CD14-positive monocyte (primary cell): ENCODE measurements around the gene KCNK18. TPM values are rescaled to one million over a fixed set of nuclear protein-coding genes. Genes with fewer than 3 reads are reported as not detected.

Experiments used
- DNase-seq, 3 donors: peaks; one replicate each; pipeline ENCODE4 v3.0.0-alpha.2; 2011 to 2022
- H2AFZ ChIP-seq: 2 replicates; pipeline ENCODE4 v1.6.0; 2012; ENCODE audit warnings: mild to moderate bottlenecking, low read depth, low read length, inconsistent platforms; ENCODE audit not compliant: insufficient read depth, poor library complexity, severe bottlenecking
- H3K27ac ChIP-seq, 2 donors: 1 replicate in 1 of 2; 2 replicates in 1 of 2; pipeline ENCODE4 v1.5.1; 2012 to 2013; ENCODE audit warnings: low read length in 2 of 2, control low read depth in 1 of 2, inconsistent platforms in 1 of 2, low read depth in 1 of 2, mild to moderate bottlenecking in 1 of 2
- H3K27me3 ChIP-seq, 2 donors: one replicate each; pipeline versions ENCODE4 v1.6.0 to v1.6.1; 2011 to 2013; ENCODE audit warnings: low read length in 2 of 2; ENCODE audit not compliant: control insufficient read depth in 2 of 2, insufficient read depth in 2 of 2
- H3K36me3 ChIP-seq, 2 donors: replicated peaks in 1 of 2; 1 replicate in 1 of 2; 2 replicates in 1 of 2; pipeline versions ENCODE4 v1.5.1 to v1.6.1; 2012 to 2013; ENCODE audit warnings: low read length in 2 of 2, control low read depth in 1 of 2, inconsistent platforms in 1 of 2, mild to moderate bottlenecking in 1 of 2; ENCODE audit not compliant: insufficient read depth in 2 of 2, control insufficient read depth in 1 of 2
- H3K4me1 ChIP-seq, 2 donors: 1 replicate in 1 of 2; 2 replicates in 1 of 2; pipeline versions ENCODE4 v1.5.1 to v1.6.1; 2012 to 2013; ENCODE audit warnings: low read length in 2 of 2, control low read depth in 1 of 2, inconsistent platforms in 1 of 2, mild to moderate bottlenecking in 1 of 2, moderate library complexity in 1 of 2; ENCODE audit not compliant: insufficient read depth in 2 of 2, control insufficient read depth in 1 of 2
- H3K4me2 ChIP-seq: replicated peaks from 2 replicates; pipeline ENCODE3; 2012; ENCODE audit warnings: low read length, moderate library complexity, mild to moderate bottlenecking; ENCODE audit not compliant: poor library complexity, severe bottlenecking; ENCODE audit errors: extremely low read depth
- H3K4me3 ChIP-seq, 3 experiments: fragments of 200-600 bp in 1 of 3; sonication (generic) in 1 of 3; replicated peaks in 1 of 3; 1 replicate in 2 of 3; 2 replicates in 1 of 3; pipeline ENCODE4 v1.5.1; 2011 to 2013; ENCODE audit warnings: low read length in 3 of 3, mild to moderate bottlenecking in 3 of 3, control low read depth in 2 of 3, low read depth in 2 of 3, inconsistent platforms in 1 of 3, moderate library complexity in 1 of 3
- H3K79me2 ChIP-seq: 2 replicates; pipeline ENCODE4 v1.6.0; 2012; ENCODE audit warnings: mild to moderate bottlenecking, control low read depth, inconsistent platforms, low read length, moderate library complexity; ENCODE audit not compliant: insufficient read depth
- H3K9ac ChIP-seq: 2 replicates; pipeline ENCODE4 v1.6.0; 2017; ENCODE audit warnings: low read length, mild to moderate bottlenecking; ENCODE audit not compliant: insufficient read depth, poor library complexity, severe bottlenecking
- H3K9me3 ChIP-seq, 2 donors: replicated peaks in 1 of 2; 1 replicate in 1 of 2; 2 replicates in 1 of 2; pipeline versions ENCODE4 v1.5.1 to v1.6.1; 2012 to 2013; ENCODE audit warnings: low read length in 2 of 2, control low read depth in 1 of 2; ENCODE audit not compliant: control insufficient read depth in 1 of 2, insufficient read depth in 1 of 2
- H4K20me1 ChIP-seq: 2 replicates; pipeline ENCODE4 v1.6.0; 2012; ENCODE audit warnings: mild to moderate bottlenecking, low read length, control low read depth, moderate library complexity; ENCODE audit not compliant: insufficient read depth
- H3K27ac Mint-ChIP-seq, 7 donors: one replicate each; pipeline ENCODE4 v1.8.0; 2020; ENCODE audit warnings: mild to moderate bottlenecking in 7 of 7, mixed read lengths in 7 of 7, moderate library complexity in 6 of 7, inconsistent platforms in 2 of 7
- H3K27me3 Mint-ChIP-seq, 3 donors: one replicate each; pipeline ENCODE4 v1.8.0; 2021 to 2022; ENCODE audit warnings: low read depth in 3 of 3, mild to moderate bottlenecking in 3 of 3, mixed read lengths in 3 of 3, moderate library complexity in 3 of 3, inconsistent platforms in 1 of 3
- H3K36me3 Mint-ChIP-seq, 2 donors: one replicate each; pipeline ENCODE4 v1.8.0; 2020; ENCODE audit warnings: mixed read lengths in 2 of 2, inconsistent platforms in 1 of 2, mild to moderate bottlenecking in 1 of 2
- H3K4me1 Mint-ChIP-seq: one replicate; pipeline ENCODE4 v1.8.0; 2020; ENCODE audit warnings: mild to moderate bottlenecking, mixed read lengths
- H3K4me3 Mint-ChIP-seq, 2 donors: one replicate each; pipeline ENCODE4 v1.8.0; 2020; ENCODE audit warnings: mild to moderate bottlenecking in 2 of 2, mixed read lengths in 2 of 2, moderate library complexity in 1 of 2
- H3K9me3 Mint-ChIP-seq, 7 donors: one replicate each; pipeline ENCODE4 v1.8.0; 2020 to 2022; ENCODE audit warnings: mixed read lengths in 7 of 7, mild to moderate bottlenecking in 6 of 7, moderate library complexity in 6 of 7, inconsistent platforms in 2 of 7
- CTCF ChIP-seq: fragments of 200-600 bp; IDR thresholded peaks from one replicate; pipeline ENCODE4 v1.8.0; 2022; ENCODE audit warnings: antibody characterized with exemption, mild to moderate bottlenecking
- WGBS: methylation state at CpG from one replicate; pipeline ENCODE4 v1.1.5; 2013; ENCODE audit warnings: missing lambda C conversion rate; ENCODE audit not compliant: insufficient coverage; 5-methylcytosine and 5-hydroxymethylcytosine counted together
- intact Hi-C, 2 donors: fragments of 100-400 bp; cut with micrococcal nuclease; formaldehyde crosslinking; loops; one replicate each; pipeline versions ENCODE4 v1.15.0 to v1.15.1; 2023
- polyA plus RNA-seq, 3 donors: library from polyadenylated mRNA; depleted of rRNA in 1 of 3; unstranded in 2 of 3; stranded (reverse) in 1 of 3; fragments of 300-500 nt in 2 of 3; fragments of >200 nt in 1 of 3; fragmentation: Illumina TruSeq in 2 of 3; gene quantifications; 1 replicate in 2 of 3; 2 replicates in 1 of 3; pipeline ENCODE4 v1.2.3, GENCODE V29; 2012 to 2021

The KCNK18 gene
- polyA plus RNA-seq, 3 donors: not detected

GRCh38 chr10:117174439-117175214, 22.7 kb upstream of the KCNK18 start:
- Histone ChIP-seq H3K4me1 (peaks cover 9 to 13% of the 10 kb centered on the region in 2 donors), H3K79me2 (no peaks in the 10 kb centered on the region), H3K9ac (peak overlapping the region; percentile 45), H2AFZ (peak overlapping the region; percentile 83), H3K36me3 (no peaks in the 10 kb centered on the region), H4K20me1 (no peaks in the 10 kb centered on the region), H3K27me3 (peaks cover 35 to 45% of the 10 kb centered on the region in 2 donors), H3K9me3 (peaks cover 0 to 9% of the 10 kb centered on the region in 2 donors), H3K4me3 (peak overlapping the region; percentile 28 to 73 (median 32)), H3K4me2 (peak overlapping the region; percentile 82), H3K27ac (no peak overlapping the region)
- WGBS: 6% methylated on average over 10 of the region's 16 CpGs
- no peaks in the 10 kb centered on the region for H3K36me3 Mint-ChIP-seq
- peaks cover 0 to 2% (median 0%) of the 10 kb centered on the region in 7 donors for H3K9me3 Mint-ChIP-seq
- intact Hi-C loops: loop anchor here (2.0 to 5.0 kb wide), 3 partner anchors 376 to 492 kb away; no protein-coding TSS in a partner anchor
- peaks cover 17% of the 10 kb centered on the region for H3K4me1 Mint-ChIP-seq
- H3K4me3 Mint-ChIP-seq: peak overlapping the region; percentile 81 to 92
- H3K27ac Mint-ChIP-seq: no peak overlapping the region
- DNase-seq: peak; percentile 72 to 75 (median 74)
- TF ChIP-seq CTCF: peak; percentile 77
- H3K27me3 Mint-ChIP-seq: peaks cover 60 to 70% (median 60%) of the 10 kb centered on the region in 3 donors

- Histone ChIP-seq H3K9ac (peak overlapping the region; percentile 45), H3K4me2 (peak overlapping the region; percentile 82), H4K20me1 (no peaks in the 10 kb centered on the region), H3K27ac (no peak overlapping the region), H3K36me3 (no peaks in the 10 kb centered on the region), H2AFZ (peak overlapping the region; percentile 83), H3K4me3 (peak overlapping the region; percentile 28 to 73 (median 32)), H3K27me3 (peaks cover 28 to 37% of the 10 kb centered on the region in 2 donors), H3K9me3 (peaks cover 0 to 6% of the 10 kb centered on the region in 2 donors), H3K79me2 (no peaks in the 10 kb centered on the region), H3K4me1 (peaks cover 9 to 13% of the 10 kb centered on the region in 2 donors)
- Mint-ChIP-seq H3K9me3 (peaks cover 0 to 2% (median 0%) of the 10 kb centered on the region in 7 donors), H3K27ac (peak overlapping the region in 2 of 7 donors; percentile 49 to 66), H3K4me3 (peak overlapping the region; percentile 81 to 92), H3K36me3 (no peaks in the 10 kb centered on the region), H3K4me1 (peaks cover 17% of the 10 kb centered on the region), H3K27me3 (peaks cover 56 to 69% (median 57%) of the 10 kb centered on the region in 3 donors)
- WGBS: under 1% methylated on average over 37 of the region's 46 CpGs
- DNase-seq: no peak
- peak; percentile 20 for TF ChIP-seq CTCF
- intact Hi-C loops: loop anchor here (2.0 to 5.0 kb wide), 3 partner anchors 377 to 493 kb away; no protein-coding TSS in a partner anchor
Measured at GRCh38 chr10:117175215-117175900, 21.9 kb upstream of the KCNK18 start.
